Measurements from ENCODE around the gene ANKRD63.

ANKRD63 gene

GRCh38 chr15:40282869-40283614 is at the start of gene ANKRD63:
ANKRD63 (minus strand) TSS chr15:40283064; CDS start chr15:40282586, 478 bp downstream.
- no peak for DNase-seq (ENCODE audit: low spot score)

GRCh38 chr15:40332113-40332781 is 49.4 kb upstream of the ANKRD63 start:
- DNase-seq (ENCODE audit: low spot score) = no peak

- DNase-seq (ENCODE audit: low spot score) = no peak
Observed at GRCh38 chr15:40331637-40332036, 48.8 kb upstream of the ANKRD63 start.

GRCh38 chr15:40331026-40331425 is 48.2 kb upstream of the ANKRD63 start:
- no peak for DNase-seq (ENCODE audit: low spot score)

- DNase-seq (ENCODE audit: low spot score) = no peak
Observed at GRCh38 chr15:40330368-40330836, 47.5 kb upstream of the ANKRD63 start.

- DNase-seq (ENCODE audit: low spot score) = no peak
Observed at GRCh38 chr15:40329804-40330203, 46.9 kb upstream of the ANKRD63 start.

- DNase-seq (ENCODE audit: low spot score) = no peak
Observed at GRCh38 chr15:40328751-40329150, 45.9 kb upstream of the ANKRD63 start.

- DNase-seq (ENCODE audit: low spot score) = no peak
Observed at GRCh38 chr15:40328176-40328575, 45.3 kb upstream of the ANKRD63 start.

GRCh38 chr15:40327457-40327856 is 44.6 kb upstream of the ANKRD63 start:
- DNase-seq (ENCODE audit: low spot score) = peak; percentile 22

GRCh38 chr15:40325700-40326099 is 42.8 kb upstream of the ANKRD63 start:
- DNase-seq (ENCODE audit: low spot score) = no peak

GRCh38 chr15:40325188-40325587 is 42.3 kb upstream of the ANKRD63 start:
- no peak for DNase-seq (ENCODE audit: low spot score)

GRCh38 chr15:40323953-40324937 is 41.4 kb upstream of the ANKRD63 start:
- DNase-seq (ENCODE audit: low spot score) = peak; percentile 38

- peak; percentile 96 for DNase-seq (ENCODE audit: low spot score)
Observed at GRCh38 chr15:40323239-40323952, 40.5 kb upstream of the ANKRD63 start, which contains the start of gene INAFM2. INAFM2 (plus strand) TSS chr15:40323692; CDS start chr15:40324056, 364 bp downstream.

- DNase-seq (ENCODE audit: low spot score) = no peak
Observed at GRCh38 chr15:40322531-40323238, 39.8 kb upstream of the ANKRD63 start.

GRCh38 chr15:40320931-40321371 is 38.1 kb upstream of the ANKRD63 start:
- peak; percentile 69 for DNase-seq (ENCODE audit: low spot score)

GRCh38 chr15:40320409-40320808 is 37.5 kb upstream of the ANKRD63 start:
- DNase-seq (ENCODE audit: low spot score) = no peak

- no peak for DNase-seq (ENCODE audit: low spot score)
Observed at GRCh38 chr15:40317580-40317979, 34.7 kb upstream of the ANKRD63 start.

- DNase-seq (ENCODE audit: low spot score) = no peak
Observed at GRCh38 chr15:40316931-40317330, 34.1 kb upstream of the ANKRD63 start.

- no peak for DNase-seq (ENCODE audit: low spot score)
Observed at GRCh38 chr15:40314723-40315276, 31.9 kb upstream of the ANKRD63 start.
